A673 (cell line): ENCODE measurements around the gene BCKDHA.

Experiments
- EZH2 ChIP-seq: fragments of 200-600 bp; sonication (generic); IDR thresholded peaks from 2 replicates; pipeline ENCODE4 v1.6.1; 2017; ENCODE audit warnings: borderline replicate concordance, low read depth, mild to moderate bottlenecking, mixed read lengths, antibody characterized with exemption, low read length; ENCODE audit not compliant: poor library complexity, severe bottlenecking
- TF ChIP-seq, protein P1 (sequence below): fragments of 300-800, 200-600 bp; sonication (generic); conservative IDR thresholded peaks from 2 replicates; pipeline ENCODE4 v1.5.1; 2017; ENCODE audit warnings: low read depth, mild to moderate bottlenecking, antibody characterized with exemption, low read length, moderate library complexity, mixed read lengths

DNA sequence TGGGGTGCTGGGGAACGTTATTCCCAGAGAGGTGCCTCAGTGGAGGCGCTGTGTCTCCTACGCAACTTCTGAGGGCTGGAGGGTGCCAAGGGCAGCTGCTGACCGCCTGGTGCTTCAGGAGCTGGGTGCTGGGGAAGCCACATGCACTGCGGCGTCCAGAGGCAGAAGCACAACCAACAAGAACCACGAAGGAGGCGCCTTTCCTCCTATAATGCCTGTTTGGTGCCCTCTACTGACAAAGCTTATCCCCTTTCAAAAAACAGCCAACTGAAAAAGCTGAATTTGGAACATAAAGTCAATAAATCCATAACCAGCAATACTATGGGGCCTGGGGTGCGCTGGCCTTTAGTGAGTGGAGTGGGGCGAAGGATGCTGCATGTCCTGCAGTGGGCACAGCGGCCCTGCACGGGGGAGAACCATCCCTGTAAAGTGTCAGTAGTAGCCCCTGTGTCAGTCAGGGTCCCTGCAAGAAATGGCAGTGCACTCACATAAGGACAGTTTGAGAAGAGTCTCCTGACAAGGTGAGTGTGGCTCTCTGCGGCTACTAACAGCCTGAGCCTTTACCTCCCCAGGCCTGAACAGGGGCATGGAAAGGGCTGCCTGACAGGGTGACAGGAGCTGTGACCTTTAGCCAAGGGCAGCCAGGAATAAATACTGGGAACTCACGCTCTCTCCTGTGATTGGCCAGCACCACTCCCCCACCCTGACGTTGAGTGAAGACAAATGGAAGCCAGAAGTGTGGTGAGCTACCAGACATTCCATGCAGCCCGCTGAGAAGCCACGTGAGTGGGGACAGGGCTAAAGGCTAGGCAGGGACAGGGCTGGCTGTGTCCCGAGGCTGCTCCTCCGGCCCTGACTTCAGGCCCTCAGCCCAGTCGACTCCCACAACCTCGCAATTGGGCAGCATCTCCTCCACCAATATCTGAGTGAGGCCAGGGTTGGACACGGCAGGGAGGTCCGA lies 34.1 kb downstream of the BCKDHA start:
- TF ChIP-seq, protein P1, sequence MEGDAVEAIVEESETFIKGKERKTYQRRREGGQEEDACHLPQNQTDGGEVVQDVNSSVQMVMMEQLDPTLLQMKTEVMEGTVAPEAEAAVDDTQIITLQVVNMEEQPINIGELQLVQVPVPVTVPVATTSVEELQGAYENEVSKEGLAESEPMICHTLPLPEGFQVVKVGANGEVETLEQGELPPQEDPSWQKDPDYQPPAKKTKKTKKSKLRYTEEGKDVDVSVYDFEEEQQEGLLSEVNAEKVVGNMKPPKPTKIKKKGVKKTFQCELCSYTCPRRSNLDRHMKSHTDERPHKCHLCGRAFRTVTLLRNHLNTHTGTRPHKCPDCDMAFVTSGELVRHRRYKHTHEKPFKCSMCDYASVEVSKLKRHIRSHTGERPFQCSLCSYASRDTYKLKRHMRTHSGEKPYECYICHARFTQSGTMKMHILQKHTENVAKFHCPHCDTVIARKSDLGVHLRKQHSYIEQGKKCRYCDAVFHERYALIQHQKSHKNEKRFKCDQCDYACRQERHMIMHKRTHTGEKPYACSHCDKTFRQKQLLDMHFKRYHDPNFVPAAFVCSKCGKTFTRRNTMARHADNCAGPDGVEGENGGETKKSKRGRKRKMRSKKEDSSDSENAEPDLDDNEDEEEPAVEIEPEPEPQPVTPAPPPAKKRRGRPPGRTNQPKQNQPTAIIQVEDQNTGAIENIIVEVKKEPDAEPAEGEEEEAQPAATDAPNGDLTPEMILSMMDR, result peak; percentile 49
- no peak for TF ChIP-seq EZH2
